ENCODE results near the gene PRKCA.

DNA sequence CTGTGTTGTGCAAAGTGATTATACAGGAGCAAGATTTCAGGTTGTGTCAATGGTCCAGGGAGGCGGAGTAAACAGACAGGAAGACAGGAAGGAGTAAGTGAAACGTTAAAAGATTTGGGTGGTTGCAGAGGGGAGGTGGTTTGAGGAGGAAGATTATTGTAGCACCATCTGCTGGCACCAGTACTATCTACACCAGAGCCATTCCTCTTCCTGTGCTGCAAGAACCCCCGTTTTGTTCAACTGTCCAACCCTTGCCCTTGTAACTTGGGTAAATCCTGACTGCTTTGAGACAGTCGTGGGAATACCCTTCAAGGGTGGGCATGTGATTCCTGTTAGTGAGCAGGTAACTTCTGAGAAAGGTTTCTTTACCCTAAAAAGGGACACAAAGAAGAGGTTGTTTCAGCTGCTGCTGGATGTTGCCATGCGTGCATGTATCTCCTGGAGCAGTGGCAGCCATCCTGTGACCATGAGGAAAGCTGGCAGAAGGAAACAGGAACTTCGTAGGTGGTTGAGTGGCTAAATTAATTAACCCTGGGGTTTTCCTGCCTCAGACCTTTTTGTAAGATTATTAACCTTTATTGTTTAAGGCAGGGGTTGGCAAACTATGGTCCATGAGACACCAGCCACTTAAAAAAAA, 124.1 kb downstream of the PRKCA start:
- TF ChIP-seq, protein P1, sequence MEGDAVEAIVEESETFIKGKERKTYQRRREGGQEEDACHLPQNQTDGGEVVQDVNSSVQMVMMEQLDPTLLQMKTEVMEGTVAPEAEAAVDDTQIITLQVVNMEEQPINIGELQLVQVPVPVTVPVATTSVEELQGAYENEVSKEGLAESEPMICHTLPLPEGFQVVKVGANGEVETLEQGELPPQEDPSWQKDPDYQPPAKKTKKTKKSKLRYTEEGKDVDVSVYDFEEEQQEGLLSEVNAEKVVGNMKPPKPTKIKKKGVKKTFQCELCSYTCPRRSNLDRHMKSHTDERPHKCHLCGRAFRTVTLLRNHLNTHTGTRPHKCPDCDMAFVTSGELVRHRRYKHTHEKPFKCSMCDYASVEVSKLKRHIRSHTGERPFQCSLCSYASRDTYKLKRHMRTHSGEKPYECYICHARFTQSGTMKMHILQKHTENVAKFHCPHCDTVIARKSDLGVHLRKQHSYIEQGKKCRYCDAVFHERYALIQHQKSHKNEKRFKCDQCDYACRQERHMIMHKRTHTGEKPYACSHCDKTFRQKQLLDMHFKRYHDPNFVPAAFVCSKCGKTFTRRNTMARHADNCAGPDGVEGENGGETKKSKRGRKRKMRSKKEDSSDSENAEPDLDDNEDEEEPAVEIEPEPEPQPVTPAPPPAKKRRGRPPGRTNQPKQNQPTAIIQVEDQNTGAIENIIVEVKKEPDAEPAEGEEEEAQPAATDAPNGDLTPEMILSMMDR (IDR thresholded peaks at IDR 0.05): no peak
- TF ChIP-seq POLR2A (IDR thresholded peaks at IDR 0.05): no peak

Measured in suprapubic skin (tissue), 3 donors.